HG03432 (cell line): ENCODE measurements around the gene SEC11A.
"Not testable (repeated sequence)": the region's sequence is repeated elsewhere in the genome, so short reads cannot be mapped to it uniquely, and the experiment has no call there.

Experiments
- ATAC-seq: cut with Tn5 transposase; IDR thresholded peaks from one replicate; pipeline ENCODE4 v1.9.1; 2021; ENCODE audit warnings: mild to moderate bottlenecking, moderate library complexity; ENCODE audit not compliant: unreplicated experiment

Gene SEC11A

DNA sequence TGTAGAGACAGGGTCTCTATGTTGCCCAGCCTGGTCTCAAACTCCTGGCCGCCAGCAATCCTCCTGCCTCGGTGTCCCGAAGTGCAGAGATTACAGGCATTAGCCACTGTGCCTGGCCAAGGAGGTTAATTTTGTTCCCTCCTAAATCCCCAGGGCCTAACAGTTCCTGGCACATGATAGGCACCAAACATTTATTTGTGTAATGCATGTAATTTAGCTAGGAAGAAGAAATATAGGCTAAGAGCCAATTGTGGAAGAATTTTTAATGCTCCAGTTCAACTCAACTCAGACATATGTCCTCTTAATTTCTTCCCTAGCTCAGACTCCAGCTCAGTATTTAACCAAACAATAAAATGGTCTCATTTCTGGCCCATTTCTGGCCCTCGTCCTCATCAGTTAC lies 24.8 kb upstream of the SEC11A start:
- ATAC-seq = no peak

DNA sequence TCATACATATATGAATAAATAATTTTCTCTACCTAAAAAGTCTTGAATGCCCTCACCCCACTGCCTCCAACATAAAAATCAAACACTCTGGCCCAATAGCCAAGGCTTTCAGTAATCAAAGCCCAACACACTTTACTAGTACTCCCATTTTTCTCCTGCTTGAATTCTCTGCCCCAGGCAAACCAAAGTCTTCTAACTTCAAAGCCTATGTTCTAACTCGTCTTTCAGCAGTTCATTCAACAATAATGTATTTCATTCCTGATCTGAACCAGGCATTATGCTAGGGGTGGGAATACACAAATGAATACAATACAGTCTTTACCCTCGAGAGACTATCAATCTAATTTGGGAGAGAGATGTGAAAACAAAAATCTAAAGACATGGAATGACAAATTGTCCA lies 21.1 kb upstream of the SEC11A start:
- no peak for ATAC-seq

DNA sequence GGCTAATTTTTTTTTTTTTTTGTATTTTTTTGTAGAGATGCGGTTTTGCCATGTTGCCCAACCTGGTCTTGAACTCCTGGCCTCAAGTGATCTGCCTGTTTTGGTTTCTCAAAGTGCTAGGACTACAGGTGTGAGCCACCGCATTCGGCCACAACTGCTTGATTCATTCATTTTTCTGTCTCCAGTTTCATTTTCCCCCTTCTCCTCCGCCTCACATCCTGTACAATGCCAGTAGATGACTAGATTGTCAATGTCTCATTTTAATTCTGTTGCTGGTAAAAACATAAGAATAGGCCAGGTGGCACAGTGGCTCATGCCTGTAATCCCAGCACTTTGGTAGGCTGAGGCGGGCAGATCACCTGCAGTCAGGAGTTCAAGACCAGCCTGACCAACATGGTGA lies 20.4 kb upstream of the SEC11A start:
- peak; percentile 56 for ATAC-seq

GRCh38 chr15:84735480-84736061 lies 19.6 kb upstream of the SEC11A start:
- peak; percentile 45 for ATAC-seq

- ATAC-seq = peak; percentile 63
These were observed 19.0 kb upstream of the SEC11A start for GRCh38 chr15:84734794-84735479.

DNA sequence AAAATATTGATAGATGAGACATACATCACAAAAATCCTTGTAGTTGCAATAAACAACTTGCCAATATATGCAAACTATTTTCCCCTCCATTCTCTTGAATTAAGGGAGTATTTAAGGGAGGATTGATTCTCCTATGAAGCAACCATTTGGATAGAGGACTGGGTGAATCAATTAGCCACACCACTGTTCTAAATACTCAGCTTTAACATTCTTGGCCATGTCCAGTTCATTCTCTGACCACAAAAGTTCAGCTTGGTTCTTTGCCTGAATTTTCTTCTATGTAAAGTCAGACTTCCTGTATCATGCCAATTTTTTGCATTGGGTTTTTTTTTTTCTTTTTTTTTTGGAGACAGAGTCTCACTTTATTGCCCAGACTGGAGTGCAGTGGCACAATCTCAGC lies 15.8 kb upstream of the SEC11A start:
- ATAC-seq = no peak

DNA sequence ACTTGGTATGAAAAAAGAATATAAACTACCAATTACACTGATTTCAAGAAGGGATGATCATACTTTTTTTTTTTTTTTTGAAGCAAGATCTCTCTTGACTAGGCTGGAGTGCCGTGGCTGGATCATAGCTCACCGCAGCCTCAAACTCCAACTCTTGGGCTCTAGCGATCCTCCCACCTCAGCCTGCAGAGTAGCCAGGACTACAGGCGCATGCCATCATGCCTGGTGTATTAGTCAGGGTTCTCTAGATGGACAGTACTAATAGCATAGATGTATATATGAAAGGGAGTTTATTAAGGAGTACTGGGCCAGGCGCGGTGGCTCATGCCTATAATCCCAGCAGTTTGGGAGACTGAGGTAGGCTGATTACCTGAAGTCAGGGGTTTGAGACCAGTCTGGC lies 11.5 kb upstream of the SEC11A start:
- ATAC-seq = no peak

GRCh38 chr15:84725001-84725491 lies 9.1 kb upstream of the SEC11A start:
- ATAC-seq = peak; percentile 87

- no peak for ATAC-seq
These were observed 6.7 kb upstream of the SEC11A start for GRCh38 chr15:84722628-84723027.

DNA sequence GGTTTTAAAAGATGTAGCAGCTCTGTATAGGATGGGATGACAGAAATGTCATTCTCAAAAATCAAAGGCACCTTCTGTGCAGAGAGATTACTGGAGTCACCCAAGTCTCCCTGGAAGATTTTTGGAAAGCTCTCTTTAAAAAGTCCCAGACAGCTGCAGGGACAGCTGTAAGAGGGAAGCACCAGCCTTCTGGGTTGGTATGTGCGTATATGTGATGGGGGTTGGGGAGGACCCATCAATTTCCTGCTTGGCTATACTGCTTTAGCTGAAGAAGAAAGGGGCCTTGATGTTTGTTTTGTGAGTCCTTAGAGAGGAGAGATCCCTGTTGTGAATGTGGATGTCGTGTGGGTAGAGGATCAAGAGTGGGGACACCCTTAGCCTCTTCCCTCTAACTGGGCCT lies 5.4 kb upstream of the SEC11A start:
- ATAC-seq = no peak

DNA sequence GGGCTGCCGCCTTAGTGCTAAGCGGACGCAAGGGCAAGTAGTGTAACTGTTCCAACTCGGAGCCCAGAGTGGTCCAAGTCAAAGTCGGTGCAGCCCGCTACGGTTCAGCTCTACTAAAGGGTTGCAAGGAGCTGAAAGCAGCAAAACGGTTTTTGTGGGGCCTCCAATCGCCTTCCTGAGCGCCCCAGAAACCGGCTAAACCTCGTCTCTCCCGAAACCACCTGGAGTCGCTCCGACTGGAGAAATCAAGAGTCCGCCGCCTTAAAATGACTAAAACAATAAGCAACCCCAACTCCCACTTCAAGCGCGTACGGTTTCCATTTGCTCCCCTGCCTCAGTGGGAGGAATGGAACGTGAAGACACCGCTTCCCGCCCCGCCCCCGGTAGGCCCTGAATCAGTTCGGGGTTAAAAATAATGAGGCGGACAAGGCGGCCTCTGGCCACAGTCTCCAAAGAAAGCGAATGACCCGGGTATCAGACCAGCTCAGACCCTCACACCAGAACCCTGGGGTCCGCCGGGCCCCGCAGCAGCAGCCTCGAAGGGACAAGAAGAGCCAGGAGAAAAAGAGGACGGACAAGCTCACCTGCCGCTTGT lies 401 bp downstream of the SEC11A start:
- ATAC-seq = no peak

GRCh38 chr15:84714821-84715220 lies 1.1 kb downstream of the SEC11A start:
- ATAC-seq = no peak

- ATAC-seq = no peak
These were observed 1.6 kb downstream of the SEC11A start for GRCh38 chr15:84714372-84714771.

GRCh38 chr15:84703808-84704207 lies 12.1 kb downstream of the SEC11A start:
- no peak for ATAC-seq

- ATAC-seq = no peak
These were observed 12.9 kb downstream of the SEC11A start for GRCh38 chr15:84702961-84703482.

DNA sequence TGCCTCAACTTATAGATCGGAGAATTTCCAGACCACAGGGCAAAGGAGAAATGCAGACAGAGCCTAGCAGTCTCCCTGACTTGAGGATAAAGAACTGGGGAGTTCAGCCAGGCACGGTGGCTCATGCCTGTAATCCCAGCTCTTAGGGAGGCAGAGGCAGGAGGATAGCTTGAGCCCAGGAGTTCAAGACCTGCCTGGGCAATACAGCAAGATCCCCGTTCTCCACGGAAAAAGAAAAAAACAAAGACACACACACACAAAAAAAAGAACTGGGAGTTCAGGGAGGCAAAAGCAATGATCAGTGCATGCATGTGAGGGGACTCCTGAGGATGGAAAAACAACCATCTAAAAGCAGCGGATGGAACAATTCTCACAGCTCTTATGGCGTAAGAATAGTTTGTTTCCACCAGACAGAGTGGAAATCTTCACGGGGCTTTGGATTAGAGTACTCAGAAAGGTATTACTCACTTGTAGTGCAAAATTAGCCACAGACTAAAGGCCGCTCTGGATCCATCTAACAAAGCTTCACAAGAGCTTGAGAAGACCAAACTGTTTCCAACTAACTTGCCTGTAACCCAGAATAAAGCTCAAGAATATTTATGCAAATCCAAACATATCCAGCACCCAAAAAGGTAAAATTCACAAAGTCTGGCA lies 16.3 kb downstream of the SEC11A start:
- ATAC-seq = no peak

DNA sequence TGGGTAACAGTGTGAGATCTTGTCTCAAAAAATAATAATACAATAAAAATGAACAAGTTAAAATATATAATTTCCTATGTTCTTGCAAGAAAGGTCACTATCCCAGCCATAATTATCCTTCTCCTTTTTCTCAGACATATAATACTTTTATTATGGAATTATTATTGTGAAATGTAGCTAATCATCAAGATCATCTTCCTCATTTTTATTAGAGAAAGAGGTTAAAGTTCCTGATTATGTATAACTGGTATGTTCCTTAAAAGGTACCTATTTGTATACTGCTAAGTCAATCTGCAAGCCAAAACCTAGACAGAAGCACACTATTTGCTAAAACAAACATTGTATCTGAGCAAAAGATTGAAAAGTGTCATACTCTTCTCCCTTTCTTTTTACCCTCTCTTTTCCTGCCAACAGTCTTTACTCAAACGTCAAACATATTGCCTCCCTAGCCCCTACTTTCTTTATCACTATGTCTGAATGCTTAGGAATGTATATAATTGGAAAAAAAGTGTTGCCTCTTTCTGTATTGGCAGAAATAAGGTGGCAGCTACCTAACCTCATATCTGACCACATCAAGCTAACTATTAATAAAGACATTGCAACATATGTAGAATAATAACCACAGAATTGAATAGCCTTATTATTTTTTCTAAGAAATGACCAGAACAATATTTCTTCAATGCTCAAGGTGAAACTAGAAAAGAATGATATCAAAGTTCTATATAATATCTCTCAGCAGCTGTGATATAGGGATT lies 18.5 kb downstream of the SEC11A start:
- no peak for ATAC-seq

GRCh38 chr15:84696757-84697156 lies 19.2 kb downstream of the SEC11A start:
- no peak for ATAC-seq

- ATAC-seq = no peak
These were observed 25.6 kb downstream of the SEC11A start for GRCh38 chr15:84690342-84690741.

- ATAC-seq = no peak
These were observed 26.1 kb downstream of the SEC11A start for GRCh38 chr15:84689858-84690257.

DNA sequence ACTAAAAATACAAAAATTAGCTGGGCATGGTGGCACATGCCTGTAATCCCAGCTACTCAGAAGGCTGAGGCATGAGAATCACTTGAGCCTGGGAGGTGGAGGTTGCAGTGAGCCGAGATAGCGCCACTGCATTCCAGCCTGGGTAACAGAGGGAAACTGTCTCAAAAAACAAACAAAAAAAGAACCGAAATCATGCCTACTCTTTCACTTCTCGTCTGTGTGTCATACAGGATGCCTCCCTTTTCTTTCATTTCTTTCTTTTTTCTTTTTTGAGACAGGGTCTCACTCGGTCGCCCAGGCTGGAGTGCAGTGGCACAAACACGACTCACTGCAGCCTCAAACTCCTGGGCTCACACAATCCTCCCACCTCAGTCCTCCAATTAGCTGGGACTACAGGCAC lies 29.5 kb downstream of the SEC11A start:
- not testable (repeated sequence) for ATAC-seq
